GM18909 (cell line): ENCODE data around the gene SYTL3.
"Not testable (repeated sequence)": the region's sequence is repeated elsewhere in the genome, so short reads cannot be mapped to it uniquely, and the experiment has no call there.

ENCODE experiments used
- ATAC-seq: cut with Tn5 transposase; IDR thresholded peaks from one replicate; pipeline ENCODE4 v1.9.1; 2021; ENCODE audit warnings: mild to moderate bottlenecking; ENCODE audit not compliant: unreplicated experiment, poor library complexity

Gene SYTL3

GRCh38 chr6:158621694-158622544, 27.9 kb upstream of the SYTL3 start:
- no peak for ATAC-seq

GRCh38 chr6:158622545-158623190, 27.2 kb upstream of the SYTL3 start:
- ATAC-seq: no peak

GRCh38 chr6:158624684-158625682, 24.9 kb upstream of the SYTL3 start:
- no peak for ATAC-seq

GRCh38 chr6:158625881-158626305, 24.0 kb upstream of the SYTL3 start:
- ATAC-seq: no peak

- ATAC-seq: no peak
These were observed 23.3 kb upstream of the SYTL3 start for GRCh38 chr6:158626360-158627167.

GRCh38 chr6:158627168-158627939, 22.5 kb upstream of the SYTL3 start:
- ATAC-seq: no peak

- no peak for ATAC-seq
These were observed 22.0 kb upstream of the SYTL3 start for GRCh38 chr6:158627940-158628211.

- no peak for ATAC-seq
These were observed 21.3 kb upstream of the SYTL3 start for GRCh38 chr6:158628542-158628941.

- no peak for ATAC-seq
These were observed 20.3 kb upstream of the SYTL3 start for GRCh38 chr6:158629367-158630221.

GRCh38 chr6:158630938-158631616, 18.8 kb upstream of the SYTL3 start:
- no peak for ATAC-seq

- no peak for ATAC-seq
These were observed 17.9 kb upstream of the SYTL3 start for GRCh38 chr6:158631678-158632537.

GRCh38 chr6:158632538-158633119, 17.2 kb upstream of the SYTL3 start:
- not testable (repeated sequence) for ATAC-seq

GRCh38 chr6:158633127-158633526, 16.7 kb upstream of the SYTL3 start:
- no peak for ATAC-seq

- no peak for ATAC-seq
These were observed 15.0 kb upstream of the SYTL3 start for GRCh38 chr6:158634695-158635426.

- ATAC-seq: no peak
These were observed 14.3 kb upstream of the SYTL3 start for GRCh38 chr6:158635427-158636073.
